Activated CD4-positive, alpha-beta T cell treated with anti-CD3 and anti-CD28 coated beads, Interleukin-2, amount 10 ng/mL, durations not matched to agents 24 days and 14 days (primary cell): ENCODE results near the gene ACTN1. TPM values are rescaled to one million over a fixed set of nuclear protein-coding genes. Genes with fewer than 3 reads are reported as not detected.
"Not testable (repeated sequence)": the region's sequence is repeated elsewhere in the genome, so short reads cannot be mapped to it uniquely, and the experiment has no call there.

Source experiments
- DNase-seq: peaks from one replicate; pipeline ENCODE4 v3.0.0; 2022
- H3K27ac Mint-ChIP-seq: one replicate; pipeline ENCODE4 v1.8.0; 2022; ENCODE audit warnings: mild to moderate bottlenecking, mixed read lengths
- H3K27me3 Mint-ChIP-seq: one replicate; pipeline ENCODE4 v1.8.0; 2022; ENCODE audit warnings: mixed read lengths
- H3K36me3 Mint-ChIP-seq: one replicate; pipeline ENCODE4 v1.8.0; 2022; ENCODE audit warnings: low read depth, mild to moderate bottlenecking, mixed read lengths
- H3K4me1 Mint-ChIP-seq: one replicate; pipeline ENCODE4 v1.8.0; 2021; ENCODE audit warnings: mixed read lengths
- H3K4me3 Mint-ChIP-seq: one replicate; pipeline ENCODE4 v1.8.0; 2022; ENCODE audit warnings: mild to moderate bottlenecking, moderate library complexity, mixed read lengths
- H3K9me3 Mint-ChIP-seq: one replicate; pipeline ENCODE4 v1.8.0; 2021; ENCODE audit warnings: mixed read lengths
- intact Hi-C: fragments of 100-400 bp; cut with micrococcal nuclease; formaldehyde crosslinking; loops from one replicate; pipeline ENCODE4 v1.15.1; 2023
- total RNA-seq: library from RNA; stranded (reverse); gene quantifications from 2 replicates; pipeline ENCODE4 v1.2.3, GENCODE V29; 2022

ACTN1 gene
- total RNA-seq, 1 donor from 2014 or later: 52.6 TPM

DNA sequence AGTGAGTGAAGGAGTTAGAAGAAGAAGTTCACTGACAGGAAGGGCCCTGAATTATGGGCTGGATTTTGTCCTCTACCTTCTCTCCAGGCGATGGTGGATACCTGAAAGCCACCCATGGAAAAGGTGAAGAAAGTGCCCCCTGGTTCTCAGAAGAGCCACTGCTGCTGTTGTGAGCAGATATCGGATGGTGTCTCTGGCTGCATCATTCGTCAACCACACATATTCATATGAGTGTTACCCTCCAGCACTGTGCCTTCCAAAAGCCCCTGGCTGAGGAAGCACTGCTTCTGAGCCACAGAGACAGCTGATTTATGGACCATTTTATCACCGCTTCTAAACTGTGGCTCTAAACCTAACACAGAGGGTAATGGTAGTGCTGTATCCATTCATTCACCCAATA, 2.0 kb upstream of the ACTN1 start:
- DNase-seq: no peak
- peaks cover 7% of the 10 kb centered on the region for H3K36me3 Mint-ChIP-seq
- peaks cover 31% of the 10 kb centered on the region for H3K27me3 Mint-ChIP-seq
- intact Hi-C loops: no loop called here
- no peak overlapping the region for H3K4me3 Mint-ChIP-seq
- no peak overlapping the region for H3K27ac Mint-ChIP-seq
- peaks cover 17% of the 10 kb centered on the region for H3K4me1 Mint-ChIP-seq
- no peaks in the 10 kb centered on the region for H3K9me3 Mint-ChIP-seq

DNA sequence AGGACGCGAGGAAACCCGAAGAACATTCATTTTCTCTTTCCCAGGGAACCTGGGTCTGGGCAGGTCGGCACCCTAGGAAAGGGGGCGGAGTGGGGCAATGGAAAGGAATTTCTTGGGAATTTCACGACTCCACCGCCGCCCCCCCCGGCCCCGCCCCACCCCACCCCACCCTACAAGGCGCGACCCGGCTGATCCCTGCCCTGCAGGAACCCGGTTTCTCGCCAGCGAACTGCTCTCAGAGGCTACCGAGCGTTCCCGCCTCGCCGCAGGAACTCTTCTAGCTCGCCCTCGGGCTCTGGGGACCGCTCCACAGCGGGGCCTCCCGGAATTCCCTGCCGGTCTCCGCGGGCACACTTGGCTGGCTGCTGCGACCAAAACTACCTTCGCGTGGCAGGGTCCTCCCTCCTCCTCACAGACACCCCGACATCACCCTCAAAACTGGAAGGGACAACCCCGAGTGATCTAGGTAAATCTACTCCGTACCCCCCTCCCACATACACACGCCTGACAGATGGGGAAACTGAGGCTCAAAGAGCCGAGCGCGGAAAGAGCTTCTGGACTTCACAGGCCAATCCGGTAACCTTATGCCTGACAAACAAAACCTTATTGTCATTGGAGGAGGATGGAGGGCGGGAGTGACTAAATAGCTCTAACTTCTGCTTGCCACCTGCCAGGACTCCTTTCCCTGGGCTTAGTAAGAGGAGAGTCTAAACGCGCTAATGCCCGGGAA, 785 bp upstream of the ACTN1 start:
- Mint-ChIP-seq H3K9me3 (no peaks in the 10 kb centered on the region), H3K4me3 (peak overlapping the region; percentile 84), H3K27me3 (peaks cover 29% of the 10 kb centered on the region), H3K4me1 (peaks cover 26% of the 10 kb centered on the region), H3K27ac (peak overlapping the region; percentile 35), H3K36me3 (peaks cover 11% of the 10 kb centered on the region)
- peak; percentile 64 for DNase-seq
- intact Hi-C loops: loop anchor here (2.0 to 5.0 kb wide), 2 partner anchors 69 to 188 kb away; partner anchors contain the start of gene ZFP36L1

DNA sequence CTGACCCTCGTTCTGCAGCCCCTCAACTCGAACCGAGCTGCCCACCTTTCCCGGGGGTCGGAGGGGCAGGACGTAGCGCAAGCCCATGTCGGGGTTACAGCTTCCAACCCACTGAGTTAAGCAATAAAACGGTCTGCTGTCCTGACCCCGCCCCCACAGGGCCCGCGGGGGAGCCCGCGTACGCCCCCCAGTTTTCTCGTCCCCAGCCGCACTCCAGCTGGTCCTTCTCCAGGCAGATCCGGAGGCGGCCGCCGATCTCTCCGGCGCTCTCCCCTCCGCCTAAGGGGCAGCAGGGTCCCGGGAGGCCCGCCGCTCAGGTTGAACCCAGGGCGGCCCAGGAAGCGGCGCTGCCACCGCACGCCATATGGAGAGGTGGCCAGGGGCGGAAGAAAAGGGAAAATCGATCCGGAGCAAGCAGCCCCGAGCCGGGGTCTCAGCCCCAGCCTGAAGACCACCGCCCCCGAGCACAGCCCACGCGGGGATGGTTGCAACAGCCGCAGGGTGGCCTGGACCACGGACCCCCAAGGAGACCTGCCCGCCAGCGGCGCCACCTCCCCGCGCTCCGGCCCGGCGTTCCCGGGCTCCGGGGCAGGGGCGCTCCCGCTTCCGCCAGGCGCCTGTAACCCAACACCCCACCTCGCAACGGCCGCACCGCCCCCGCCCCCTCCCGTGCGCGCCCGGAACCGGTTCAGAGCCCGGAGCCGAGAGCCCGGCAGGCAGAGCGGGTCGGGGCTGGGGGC, 760 bp downstream of the ACTN1 start:
- H3K27me3 Mint-ChIP-seq: peaks cover 29% of the 10 kb centered on the region
- H3K27ac Mint-ChIP-seq: peak overlapping the region; percentile 60
- H3K9me3 Mint-ChIP-seq: peaks cover 3% of the 10 kb centered on the region
- H3K4me1 Mint-ChIP-seq: peaks cover 26% of the 10 kb centered on the region
- DNase-seq: peak; percentile 84
- peak overlapping the region; percentile 85 for H3K4me3 Mint-ChIP-seq
- peaks cover 22% of the 10 kb centered on the region for H3K36me3 Mint-ChIP-seq
- intact Hi-C loops: loop anchor here (2.0 to 5.0 kb wide), 2 partner anchors 68 to 186 kb away; partner anchors contain the start of gene ZFP36L1

DNA sequence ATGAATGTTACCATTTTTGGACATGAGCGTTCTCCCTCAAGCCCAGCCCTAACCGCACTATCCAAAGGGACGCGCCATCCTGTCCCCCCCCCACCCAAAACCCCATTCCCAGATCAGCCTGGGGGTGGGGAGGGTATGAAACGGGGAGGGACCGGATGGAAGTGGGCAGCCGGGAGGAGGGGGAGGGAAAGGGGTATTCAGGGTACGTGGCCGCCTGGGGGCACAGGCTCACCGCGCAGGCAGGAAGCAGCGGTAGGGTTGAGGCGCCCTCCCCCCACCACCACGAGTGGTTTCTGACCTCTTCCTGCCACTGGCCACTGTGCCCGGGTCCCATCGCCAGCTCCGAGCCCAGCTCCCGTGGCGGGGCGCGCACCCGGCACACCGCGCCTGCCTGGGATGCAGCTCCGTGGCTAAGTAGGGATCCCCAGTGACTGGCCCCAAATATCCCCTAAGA, 1.4 kb downstream of the ACTN1 start:
- Mint-ChIP-seq H3K4me3 (peak overlapping the region; percentile 85), H3K27ac (peak overlapping the region; percentile 67), H3K27me3 (peaks cover 23% of the 10 kb centered on the region), H3K36me3 (peaks cover 28% of the 10 kb centered on the region), H3K4me1 (peaks cover 26% of the 10 kb centered on the region), H3K9me3 (peaks cover 3% of the 10 kb centered on the region)
- intact Hi-C loops: loop anchor here (2.0 to 5.0 kb wide), 2 partner anchors 67 to 185 kb away; partner anchors contain the start of gene ZFP36L1
- DNase-seq: peak; percentile 87

DNA sequence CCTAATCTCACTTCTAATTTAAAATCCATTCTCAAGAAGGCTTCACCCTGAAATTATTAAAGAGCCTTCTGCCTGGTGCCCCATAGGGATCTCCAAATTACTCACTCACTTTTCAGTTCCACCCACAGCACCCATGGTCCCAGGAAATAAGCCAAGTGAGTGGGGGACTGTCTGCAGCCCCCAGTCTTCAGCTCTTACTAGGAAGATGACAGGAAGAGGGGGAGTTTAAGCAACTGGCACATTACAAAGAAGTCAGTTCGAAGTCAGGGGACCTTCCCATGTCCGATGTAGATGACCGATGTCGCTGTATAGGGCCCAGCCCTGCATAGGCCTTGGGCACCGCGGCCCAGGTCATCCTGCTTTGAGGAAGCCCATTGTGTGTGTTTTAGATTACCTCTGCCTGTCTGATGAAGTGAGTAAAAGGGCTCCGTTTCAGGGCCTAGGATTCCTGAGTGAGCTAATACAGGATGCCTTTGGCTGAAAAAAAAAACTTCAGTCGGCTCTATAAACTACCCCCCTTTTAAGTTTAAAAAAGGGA, 1.9 kb downstream of the ACTN1 start:
- peak; percentile 69 for DNase-seq
- Mint-ChIP-seq H3K36me3 (peaks cover 33% of the 10 kb centered on the region), H3K4me3 (peak overlapping the region; percentile 85), H3K27me3 (peaks cover 18% of the 10 kb centered on the region), H3K9me3 (peaks cover 3% of the 10 kb centered on the region), H3K4me1 (peaks cover 26% of the 10 kb centered on the region), H3K27ac (peak overlapping the region; percentile 67)
- intact Hi-C loops: loop anchor here (5.0 kb wide), 1 partner anchor 185 kb away; the partner anchor contains the start of gene ZFP36L1

DNA sequence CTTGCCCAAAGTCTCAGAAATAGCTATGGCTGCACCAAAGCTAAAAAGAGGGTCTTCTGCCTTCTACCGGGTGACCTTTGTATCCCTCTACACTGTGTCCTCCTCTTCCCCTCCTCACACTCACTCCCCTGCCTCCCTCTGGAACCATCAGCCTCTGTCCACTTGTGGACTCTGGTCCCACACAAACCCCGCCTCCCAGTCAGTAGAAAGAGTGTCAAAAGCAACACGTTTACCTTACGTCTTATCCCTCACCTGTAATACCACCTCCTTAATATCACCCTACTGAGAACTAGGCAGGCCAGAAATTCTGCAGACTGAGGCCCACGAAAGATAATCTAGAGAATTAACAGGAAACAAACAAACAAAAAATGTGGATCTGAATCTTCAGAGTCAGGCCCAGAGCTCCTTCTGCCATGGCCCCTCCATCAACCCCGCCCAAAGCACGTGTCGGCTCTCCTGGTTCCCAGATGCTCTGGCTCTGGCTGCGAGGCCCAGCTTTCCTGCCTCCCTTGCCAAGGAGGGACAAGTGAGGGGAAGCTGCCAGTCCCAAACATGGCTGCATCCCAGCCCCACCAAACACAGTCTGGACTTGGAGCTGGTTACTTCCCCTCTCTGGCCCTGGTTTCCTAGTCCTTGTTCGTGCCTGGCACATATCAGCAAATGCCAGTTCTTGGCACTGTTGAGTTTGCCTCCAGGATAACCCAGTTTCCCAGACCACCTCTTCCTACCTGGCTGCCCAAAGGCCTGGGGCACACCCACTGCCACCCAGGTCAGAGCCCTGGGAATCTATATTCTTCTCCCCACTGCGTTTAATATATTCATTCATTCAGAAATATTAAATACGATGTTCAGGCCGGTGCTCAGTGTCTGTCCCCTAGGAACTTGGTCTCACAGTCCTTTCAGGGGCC, 2.7 kb downstream of the ACTN1 start:
- no peak for DNase-seq
- Mint-ChIP-seq H3K4me3 (peak overlapping the region; percentile 85), H3K4me1 (peaks cover 30% of the 10 kb centered on the region), H3K9me3 (peaks cover 3% of the 10 kb centered on the region), H3K27me3 (peaks cover 13% of the 10 kb centered on the region), H3K27ac (peak overlapping the region; percentile 67), H3K36me3 (peaks cover 38% of the 10 kb centered on the region)
- intact Hi-C loops: loop anchor here (5.0 kb wide), 1 partner anchor 184 kb away; the partner anchor contains the start of gene ZFP36L1

DNA sequence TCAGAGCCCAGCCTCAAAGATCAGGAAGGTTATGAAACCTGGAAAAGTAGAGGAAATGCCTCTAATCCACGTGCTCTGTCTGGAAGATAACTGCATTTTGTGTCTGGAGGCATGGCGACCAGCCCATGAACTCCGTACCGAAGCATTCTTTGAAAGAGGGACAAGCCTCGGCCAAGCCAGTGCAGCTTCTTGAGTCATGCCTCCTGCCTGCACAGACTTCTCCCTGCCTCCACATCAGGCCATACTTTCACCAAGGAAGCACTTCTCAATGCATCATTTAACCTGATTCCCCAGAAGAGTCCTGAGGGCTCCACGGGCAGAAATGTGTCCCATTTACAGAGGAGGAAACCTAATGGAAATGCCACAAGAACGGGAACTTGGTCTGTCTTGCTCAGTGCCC, 3.4 kb downstream of the ACTN1 start:
- peaks cover 40% of the 10 kb centered on the region for H3K36me3 Mint-ChIP-seq
- no peak overlapping the region for H3K4me3 Mint-ChIP-seq
- H3K27me3 Mint-ChIP-seq: peaks cover 9% of the 10 kb centered on the region
- intact Hi-C loops: loop anchor here (5.0 kb wide), 1 partner anchor 183 kb away; the partner anchor contains the start of gene ZFP36L1
- no peak overlapping the region for H3K27ac Mint-ChIP-seq
- no peak for DNase-seq
- peaks cover 3% of the 10 kb centered on the region for H3K9me3 Mint-ChIP-seq
- H3K4me1 Mint-ChIP-seq: peaks cover 38% of the 10 kb centered on the region

DNA sequence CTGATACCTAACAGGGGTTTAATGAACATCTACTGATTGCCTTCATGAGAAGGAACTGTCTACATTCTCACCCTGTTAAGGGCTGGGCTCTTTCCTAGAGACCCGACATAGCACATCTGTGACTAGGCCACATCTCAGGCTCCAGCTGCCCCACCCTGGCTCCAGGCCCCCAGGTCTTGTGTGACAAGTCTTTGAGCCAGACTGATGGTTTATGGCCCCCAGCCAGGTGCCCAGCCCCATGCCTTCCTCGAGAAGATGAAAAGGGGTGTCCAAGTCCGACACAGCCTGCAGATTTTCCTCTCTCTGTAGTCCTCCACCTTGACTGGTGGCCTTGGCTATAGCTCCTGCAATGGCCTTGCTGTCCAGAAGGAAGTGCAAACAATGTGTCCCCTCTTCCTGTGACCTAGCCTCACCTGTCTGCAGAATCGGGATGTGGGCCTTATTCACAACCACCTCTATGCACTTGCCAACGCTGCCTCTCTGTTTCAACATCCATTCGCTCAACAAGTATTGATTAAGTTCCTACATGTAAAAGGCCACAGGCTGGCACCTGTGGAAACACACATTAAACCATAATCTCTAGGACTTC, 4.2 kb downstream of the ACTN1 start:
- peaks cover 3% of the 10 kb centered on the region for H3K9me3 Mint-ChIP-seq
- peaks cover 43% of the 10 kb centered on the region for H3K4me1 Mint-ChIP-seq
- no peak overlapping the region for H3K27ac Mint-ChIP-seq
- intact Hi-C loops: loop anchor here (5.0 kb wide), 1 partner anchor 183 kb away; the partner anchor contains the start of gene ZFP36L1
- H3K27me3 Mint-ChIP-seq: peaks cover 1% of the 10 kb centered on the region
- peaks cover 40% of the 10 kb centered on the region for H3K36me3 Mint-ChIP-seq
- H3K4me3 Mint-ChIP-seq: no peak overlapping the region
- no peak for DNase-seq

DNA sequence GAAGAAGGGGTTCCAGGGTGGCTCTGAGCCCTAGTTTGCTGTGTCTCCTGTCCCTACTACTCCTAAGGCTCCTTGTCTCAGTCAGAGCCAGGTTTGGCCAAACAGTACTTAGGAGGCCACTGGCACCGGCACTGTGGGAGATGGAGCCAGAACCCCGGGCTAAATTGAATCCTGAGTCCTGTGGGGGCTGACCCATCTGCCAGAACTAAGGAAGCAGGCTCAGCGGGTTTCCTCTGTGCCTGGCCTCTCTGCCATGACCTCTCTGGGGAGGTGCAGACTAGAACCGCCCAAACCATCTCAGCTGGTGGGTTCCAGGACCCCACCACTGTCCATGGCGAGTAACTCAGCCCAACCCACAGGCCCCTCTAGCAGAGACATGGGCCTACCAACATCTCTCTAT, 5.5 kb downstream of the ACTN1 start:
- no peaks in the 10 kb centered on the region for H3K27me3 Mint-ChIP-seq
- H3K9me3 Mint-ChIP-seq: peaks cover 3% of the 10 kb centered on the region
- H3K36me3 Mint-ChIP-seq: peaks cover 42% of the 10 kb centered on the region
- no peak for DNase-seq
- peaks cover 48% of the 10 kb centered on the region for H3K4me1 Mint-ChIP-seq
- no peak overlapping the region for H3K4me3 Mint-ChIP-seq
- intact Hi-C loops: no loop called here
- H3K27ac Mint-ChIP-seq: no peak overlapping the region

DNA sequence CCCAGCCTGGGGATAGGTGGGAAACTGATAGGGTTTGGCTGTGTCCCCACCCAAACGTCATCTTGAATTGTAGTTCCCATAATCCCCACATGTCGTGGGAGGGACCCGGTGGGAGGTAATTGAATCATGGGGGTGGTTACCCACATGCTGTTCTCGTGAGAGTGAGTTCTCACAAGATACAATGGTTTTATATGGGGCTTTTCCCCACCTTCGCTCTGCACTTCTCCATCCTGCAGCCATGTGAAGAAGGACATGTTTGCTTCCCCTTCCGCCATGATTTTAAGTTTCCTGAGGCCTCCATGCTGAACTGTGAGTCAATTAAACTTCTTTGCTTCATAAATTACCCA, 5.9 kb downstream of the ACTN1 start:
- H3K9me3 Mint-ChIP-seq, H3K4me3 Mint-ChIP-seq, DNase-seq, H3K27me3 Mint-ChIP-seq, H3K27ac Mint-ChIP-seq, intact Hi-C loops: not testable (repeated sequence)
- Mint-ChIP-seq H3K36me3 (peaks cover 42% of the 10 kb centered on the region), H3K4me1 (peaks cover 51% of the 10 kb centered on the region)

DNA sequence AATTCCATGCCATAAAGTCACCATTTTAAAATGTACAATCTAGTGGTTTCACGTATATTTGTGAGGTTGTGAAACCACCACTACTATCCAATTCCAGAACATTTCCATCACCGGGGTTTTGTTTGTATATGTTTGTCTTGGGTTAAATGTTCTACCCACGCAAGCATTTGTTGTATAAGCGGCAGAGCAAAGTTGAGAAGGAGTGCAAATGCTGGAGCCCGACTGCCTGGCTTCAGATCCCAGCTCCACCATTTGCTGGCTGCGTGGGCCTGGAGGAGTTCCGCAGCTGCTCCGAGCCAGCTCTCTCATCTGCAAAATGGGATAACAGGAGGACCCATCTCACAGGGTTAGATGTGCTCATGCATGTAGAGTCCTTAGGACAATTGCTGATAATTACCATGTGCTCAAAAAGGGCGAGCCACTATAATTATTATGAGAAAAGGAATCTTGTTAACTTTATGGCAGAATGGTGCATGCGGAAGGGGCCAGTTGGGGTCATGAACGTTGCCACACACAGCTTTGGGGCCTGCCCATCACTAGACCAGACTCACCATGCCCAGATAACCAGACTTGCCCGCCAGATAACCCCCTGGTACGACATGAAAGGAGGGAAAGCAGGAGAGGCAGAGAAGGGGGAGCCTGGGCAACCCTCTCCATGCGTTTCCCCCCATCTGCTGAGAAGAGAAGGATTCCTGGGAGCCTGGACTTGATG, 6.4 kb downstream of the ACTN1 start:
- intact Hi-C loops: no loop called here
- peaks cover 42% of the 10 kb centered on the region for H3K36me3 Mint-ChIP-seq
- DNase-seq: no peak
- no peak overlapping the region for H3K27ac Mint-ChIP-seq
- no peak overlapping the region for H3K4me3 Mint-ChIP-seq
- peaks cover 57% of the 10 kb centered on the region for H3K4me1 Mint-ChIP-seq
- H3K9me3 Mint-ChIP-seq: peaks cover 3% of the 10 kb centered on the region
- no peaks in the 10 kb centered on the region for H3K27me3 Mint-ChIP-seq

DNA sequence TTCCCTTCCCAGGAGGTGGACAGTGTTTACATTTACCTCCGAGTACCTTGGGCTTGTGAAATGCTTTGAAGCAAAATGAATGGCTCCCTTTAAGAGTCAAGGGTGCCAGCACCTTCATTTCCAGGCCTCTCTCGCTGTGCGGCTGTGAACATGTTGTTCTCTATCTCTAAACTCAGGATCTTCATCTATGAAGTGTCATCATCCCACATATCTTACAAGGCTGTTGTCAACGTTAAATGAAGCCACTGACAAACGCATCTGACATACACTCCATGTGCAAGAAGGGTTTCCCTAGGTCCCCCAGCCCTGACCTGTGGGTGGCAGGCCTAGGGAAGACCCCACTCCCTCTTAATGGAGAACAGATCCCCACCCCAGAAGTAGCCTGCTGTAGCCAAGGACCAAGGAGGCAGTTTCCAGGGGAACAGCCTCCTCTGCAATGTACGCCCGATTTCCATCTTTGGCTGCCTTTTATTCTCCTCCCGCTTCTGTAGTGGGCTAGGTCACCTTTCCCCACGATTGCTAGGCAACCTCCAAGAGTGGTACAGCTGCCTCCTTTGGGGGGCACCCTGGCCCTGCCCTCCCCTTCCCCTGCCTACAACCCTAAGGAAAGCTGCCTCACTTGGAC, 7.6 kb downstream of the ACTN1 start:
- intact Hi-C loops: no loop called here
- peaks cover 3% of the 10 kb centered on the region for H3K9me3 Mint-ChIP-seq
- no peak for DNase-seq
- peak overlapping the region; percentile 43 for H3K27ac Mint-ChIP-seq
- H3K27me3 Mint-ChIP-seq: no peaks in the 10 kb centered on the region
- H3K4me3 Mint-ChIP-seq: no peak overlapping the region
- H3K4me1 Mint-ChIP-seq: peaks cover 50% of the 10 kb centered on the region
- H3K36me3 Mint-ChIP-seq: peaks cover 36% of the 10 kb centered on the region
